Smooth muscle cell of the brain vasculature (primary cell): ENCODE measurements around the gene GDF15.
"Not testable (repeated sequence)": the region's sequence is repeated elsewhere in the genome, so short reads cannot be mapped to it uniquely, and the experiment has no call there.

Experiments
- DNase-seq: peaks from one replicate; pipeline ENCODE4 v3.0.0-alpha.2; 2012; ENCODE audit warnings: low read depth, low spot score

Gene GDF15

DNA sequence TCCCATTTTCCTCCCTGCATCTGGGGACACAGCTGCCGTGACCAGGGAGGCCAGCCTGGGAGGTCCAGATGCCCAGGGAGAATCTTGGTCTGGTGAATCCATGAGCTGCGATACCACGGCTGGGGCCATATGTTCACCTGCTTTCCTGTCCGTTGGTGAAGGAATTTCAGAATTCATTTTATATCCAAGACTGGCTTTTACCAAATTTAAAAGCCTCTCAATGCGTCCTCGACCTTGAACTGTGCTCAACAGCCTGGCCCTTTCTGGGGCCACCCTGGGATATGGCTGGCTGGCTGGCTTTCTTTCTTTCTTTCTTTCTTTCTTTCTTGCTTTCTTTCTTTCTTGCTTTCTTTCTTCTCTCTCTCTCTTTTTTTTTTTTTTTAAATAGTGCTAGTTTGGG lies 22.2 kb upstream of the GDF15 start:
- no peak for DNase-seq

DNA sequence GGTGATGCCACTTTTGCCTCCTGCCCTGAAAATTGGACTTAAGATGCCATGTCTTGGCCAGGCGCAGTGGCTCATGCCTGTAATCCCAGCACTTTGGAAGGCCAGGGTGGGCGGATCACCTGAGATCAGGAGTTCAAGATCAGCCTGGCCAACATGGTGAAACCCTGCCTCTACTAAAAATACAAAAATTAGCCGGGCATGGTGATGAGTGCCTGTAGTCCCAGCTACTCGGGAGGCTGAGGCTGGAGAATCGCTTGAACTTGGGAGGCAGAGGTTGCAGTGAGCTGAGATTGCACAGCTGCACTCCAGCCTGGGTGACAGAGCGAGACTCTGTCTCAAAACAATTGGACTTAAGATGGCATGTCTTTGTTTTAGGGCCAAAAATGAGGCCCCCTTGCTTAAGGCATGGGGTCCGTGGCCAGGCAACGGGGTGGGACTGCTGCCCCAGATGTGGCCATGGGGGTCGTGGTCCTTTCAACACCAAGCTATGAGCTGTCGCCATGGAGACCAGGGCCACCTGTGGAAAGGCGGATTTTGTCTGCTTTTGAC lies 21.6 kb upstream of the GDF15 start:
- DNase-seq = not testable (repeated sequence)

DNA sequence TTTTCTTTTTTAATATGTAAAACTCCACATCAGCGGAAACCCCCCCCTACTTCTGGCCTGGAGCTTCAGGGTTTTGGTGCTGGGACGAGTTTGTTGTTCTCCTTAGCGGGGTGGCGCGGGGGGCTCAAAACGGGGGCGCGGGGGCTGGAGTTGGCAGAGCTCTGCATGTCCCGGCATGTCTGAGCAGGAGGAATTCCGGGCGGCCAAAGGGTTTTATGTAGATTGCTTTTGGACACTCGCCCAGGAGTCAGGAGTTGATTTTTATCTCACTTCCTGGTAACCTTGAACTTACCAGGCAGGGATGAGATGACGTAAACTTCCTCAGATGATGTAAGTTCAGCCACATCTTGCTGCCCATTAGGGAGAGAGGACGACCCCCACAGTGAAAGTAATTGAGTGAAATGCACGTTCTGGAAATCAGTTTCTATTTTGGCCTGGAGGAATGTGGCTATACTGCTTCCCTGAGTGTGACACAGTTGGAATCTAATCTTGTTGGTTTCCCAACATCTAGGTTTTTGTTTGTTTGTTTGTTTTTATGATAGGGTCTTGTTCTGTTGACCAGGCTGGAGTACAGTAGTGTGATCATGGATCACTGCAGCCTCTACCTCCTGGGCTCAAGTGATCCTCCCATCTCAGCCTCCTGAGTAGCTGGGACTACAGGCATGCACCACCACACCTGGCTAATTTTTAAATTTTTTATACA lies 21.0 kb upstream of the GDF15 start:
- peak; percentile 98 for DNase-seq

DNA sequence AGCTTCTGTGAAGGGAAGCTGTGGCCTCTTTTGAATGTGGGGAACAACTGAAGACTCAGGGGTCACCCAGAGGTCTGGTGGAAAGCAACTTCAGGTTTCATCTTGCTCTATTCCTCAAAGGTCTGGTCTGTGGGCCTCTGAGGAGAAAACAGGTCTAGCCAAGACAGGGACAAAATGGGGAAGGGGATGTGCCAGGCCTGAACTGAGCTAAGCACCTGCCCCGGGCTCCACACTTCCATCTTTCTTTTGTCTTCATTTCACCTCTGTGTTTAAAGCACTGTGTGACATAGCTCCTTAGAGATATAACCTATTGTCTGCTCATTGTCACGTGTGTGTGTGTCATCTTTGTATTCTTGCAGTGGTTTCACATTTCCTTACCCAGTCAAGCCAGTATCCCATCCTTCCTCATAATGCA lies 19.9 kb upstream of the GDF15 start:
- no peak for DNase-seq

DNA sequence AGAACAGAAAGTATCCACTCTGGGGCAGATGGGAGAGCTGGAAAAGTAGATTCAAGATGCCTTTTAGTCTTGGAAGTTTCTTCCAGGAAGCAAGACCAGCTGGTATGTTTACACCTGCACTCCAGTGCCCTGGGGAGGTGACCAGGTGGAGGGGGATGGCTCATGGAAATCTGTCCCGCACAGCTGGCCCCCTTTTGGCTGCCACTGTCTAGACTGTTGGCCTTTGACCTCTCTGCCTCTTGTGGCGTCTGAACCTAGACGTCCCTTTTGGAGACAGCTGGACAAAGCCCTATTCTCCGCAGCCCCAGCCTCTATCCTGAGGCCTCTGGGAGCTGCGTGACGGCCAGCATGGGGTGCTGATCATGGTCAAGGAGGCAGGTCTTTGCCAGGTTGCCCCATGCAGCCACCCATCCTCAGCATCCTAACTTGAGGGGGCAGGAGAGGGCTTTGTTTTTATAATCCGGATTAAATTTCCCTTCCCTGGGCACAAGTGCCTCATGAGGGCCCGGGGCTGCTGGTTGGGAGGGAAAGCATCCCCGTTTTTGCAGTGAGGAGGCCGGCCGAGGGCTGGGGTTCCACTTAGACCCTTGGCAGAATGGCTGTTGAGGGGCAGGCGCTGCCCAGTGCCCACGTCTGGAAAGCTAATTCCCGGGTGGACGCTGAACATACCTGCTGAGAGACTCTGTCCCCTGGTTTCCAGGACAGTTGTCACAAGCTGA lies 17.3 kb upstream of the GDF15 start:
- DNase-seq = no peak

DNA sequence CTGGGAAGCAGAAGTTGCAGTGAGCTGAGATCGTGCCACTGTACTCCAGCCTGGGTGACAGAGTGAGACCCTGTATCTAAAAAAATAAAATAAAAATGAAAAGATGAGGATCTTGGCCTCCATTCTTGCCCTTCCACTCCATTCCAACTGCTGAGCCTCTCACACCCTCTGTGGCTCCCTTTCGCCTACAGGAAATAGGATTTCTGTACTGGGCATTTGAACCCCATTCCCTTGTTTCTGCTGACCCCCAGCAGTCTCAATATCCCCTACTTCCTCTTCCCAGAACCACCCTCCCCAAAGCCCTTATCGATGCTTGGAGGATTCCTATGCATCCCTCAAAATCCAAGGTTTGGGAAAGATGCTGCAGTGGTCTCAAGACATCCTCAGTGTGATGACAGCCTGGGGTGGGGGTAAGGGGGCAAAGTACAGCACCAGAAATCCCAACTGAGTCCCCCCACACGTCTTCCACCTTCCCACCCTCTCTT lies 12.5 kb upstream of the GDF15 start:
- DNase-seq = no peak

DNA sequence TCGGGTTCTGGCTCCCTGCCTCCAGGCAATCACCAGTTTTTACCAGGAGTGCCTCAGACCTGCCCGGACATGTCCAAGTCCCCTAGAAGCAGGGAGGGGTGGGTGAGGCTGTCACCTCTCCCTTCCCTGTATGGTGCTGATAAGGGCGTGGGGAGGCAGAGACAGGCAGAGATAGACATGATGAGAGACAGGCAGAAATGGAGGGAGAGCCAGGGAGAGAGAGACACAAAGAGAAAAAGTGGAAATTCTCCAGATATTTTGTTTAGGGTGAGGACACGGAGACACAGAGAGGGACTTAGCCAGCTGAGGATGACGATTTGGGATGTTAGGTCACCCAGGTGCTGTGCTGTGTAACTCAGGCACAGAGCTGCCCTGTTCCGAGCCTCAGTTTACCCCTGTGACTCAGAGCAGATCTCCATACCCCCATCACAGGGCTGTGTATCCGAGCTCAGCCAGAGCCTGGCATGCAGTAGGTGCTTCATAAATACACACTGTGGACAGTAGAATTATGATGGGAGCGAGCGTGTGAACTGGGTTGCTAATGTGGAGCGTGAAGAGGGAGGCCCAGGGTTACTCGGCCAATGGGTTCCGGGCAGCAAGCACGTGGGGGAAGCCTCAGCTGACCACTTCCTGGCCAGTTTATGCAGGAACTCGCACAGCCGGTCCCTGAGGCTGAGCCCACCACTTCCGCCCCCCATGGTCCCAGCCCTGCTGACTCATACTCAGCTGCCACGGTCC lies 11.9 kb upstream of the GDF15 start:
- DNase-seq = peak; percentile 93

DNA sequence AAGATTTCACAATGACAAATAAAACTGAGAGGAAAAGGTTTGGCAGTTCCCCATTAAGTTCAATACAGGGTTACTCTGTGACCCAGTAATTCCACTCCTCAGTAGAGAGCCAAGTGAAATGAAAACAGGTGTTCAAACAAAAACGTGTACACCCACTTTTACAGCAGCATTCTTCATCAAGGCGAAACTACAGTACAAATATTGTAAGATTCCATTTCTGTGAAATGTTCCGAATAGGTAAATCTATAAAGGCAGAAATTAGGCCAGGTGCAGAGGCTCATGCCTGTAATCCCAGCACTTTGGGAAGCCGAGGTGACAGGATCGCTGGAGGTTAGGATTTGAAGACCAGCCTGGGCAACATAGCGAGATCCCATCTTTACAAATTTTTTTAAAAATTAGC lies 8.9 kb upstream of the GDF15 start:
- no peak for DNase-seq

DNA sequence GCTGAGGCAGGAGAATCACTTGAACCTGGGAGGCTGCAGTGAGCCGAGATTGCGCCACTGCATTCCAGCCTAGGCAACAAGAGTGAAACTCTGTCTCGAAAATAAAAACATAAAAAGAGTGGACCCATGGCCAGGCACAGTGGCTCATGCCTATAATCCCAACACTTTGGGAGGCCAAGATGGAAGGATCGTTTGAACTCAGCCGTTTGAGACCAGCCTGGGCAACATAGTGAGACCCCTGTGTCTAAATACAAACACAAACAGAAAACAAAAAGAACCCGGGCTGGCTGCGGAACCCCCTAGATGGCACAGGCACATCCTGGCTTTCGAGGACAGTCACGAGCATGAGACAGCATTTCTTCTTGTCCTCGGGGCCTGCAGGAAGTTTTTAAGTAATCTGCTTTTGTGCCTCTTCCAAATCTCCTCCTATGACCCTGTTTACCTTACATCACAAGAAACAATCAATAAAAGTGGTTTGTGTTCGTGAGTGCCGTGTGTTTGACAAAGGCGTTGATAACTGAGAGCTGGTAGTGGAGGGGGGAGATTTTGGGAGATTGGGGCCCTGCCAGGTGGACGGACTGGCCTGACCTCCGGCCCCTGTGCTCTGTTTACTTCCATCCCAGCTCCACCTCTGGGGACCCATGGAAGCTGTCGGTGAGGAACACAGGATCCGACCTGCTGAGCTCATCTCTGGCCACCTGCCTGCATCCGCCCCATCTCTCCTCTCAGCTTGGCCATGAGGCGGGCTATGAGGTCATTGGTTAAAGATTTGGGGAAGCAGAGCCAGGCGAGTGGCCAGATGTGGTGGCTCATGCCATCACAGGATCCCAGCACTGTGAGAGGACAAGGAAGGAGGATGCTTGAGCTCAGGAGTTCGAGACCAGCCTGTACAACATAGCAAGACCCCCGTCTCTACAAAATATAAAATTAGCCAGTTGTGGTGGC lies 5.9 kb upstream of the GDF15 start:
- no peak for DNase-seq

DNA sequence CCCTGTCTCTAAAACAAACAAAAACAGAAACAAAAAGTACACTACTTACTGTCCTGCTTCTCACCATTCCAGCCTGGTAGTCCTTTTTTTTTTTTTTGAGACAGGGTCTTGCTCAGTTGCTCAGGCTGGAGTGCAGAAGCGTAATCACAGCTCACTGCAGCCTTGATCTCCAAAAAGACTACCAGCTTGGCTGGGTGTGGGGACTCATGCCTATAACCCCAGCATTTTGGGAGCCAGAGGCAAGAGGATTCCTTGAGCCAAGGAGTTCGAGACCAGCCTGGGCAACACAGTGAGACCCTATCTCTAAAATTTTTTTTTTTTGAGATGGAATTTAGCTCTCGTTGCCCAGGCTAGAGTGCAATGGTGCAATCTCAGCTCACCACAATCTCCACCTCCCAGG lies 5.1 kb upstream of the GDF15 start:
- DNase-seq = no peak

DNA sequence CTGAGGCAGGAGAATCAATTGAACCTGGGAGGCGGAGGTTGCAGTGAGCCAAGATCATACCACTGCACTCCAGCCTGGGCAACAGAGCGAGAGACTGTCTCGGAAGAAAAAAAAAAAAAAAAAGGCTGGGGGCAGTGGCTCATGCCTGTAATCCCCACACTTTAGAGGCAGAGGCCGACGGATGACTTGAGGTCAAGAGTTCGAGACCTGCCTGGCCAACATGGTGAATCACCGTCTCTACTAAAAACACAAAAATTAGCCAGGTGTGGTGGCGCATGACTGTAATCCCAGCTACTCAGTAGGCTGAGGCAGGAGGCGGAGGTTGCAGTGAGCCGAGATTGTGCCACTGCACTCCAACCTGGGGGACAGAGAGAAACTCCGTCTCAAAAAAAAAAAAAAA lies 2.3 kb upstream of the GDF15 start:
- not testable (repeated sequence) for DNase-seq

DNA sequence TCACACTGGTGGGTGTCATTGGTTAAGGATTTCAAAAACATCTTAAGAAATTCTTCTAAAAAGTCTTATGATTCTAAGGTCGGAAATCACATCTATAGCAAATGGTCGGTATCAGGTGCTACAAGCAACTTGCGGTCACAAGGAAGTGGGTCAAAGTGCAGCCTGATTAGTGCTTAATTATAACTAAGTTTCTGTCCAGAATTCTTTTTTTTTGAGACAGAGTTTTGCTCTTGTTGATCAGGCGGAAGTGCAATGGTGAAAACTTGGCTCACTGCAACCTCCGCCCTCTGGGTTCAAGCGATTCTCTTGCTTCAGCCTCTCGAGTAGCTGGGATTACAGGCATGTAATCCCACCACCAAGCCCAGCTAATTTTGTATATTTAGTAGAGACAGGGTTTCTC lies 1.2 kb upstream of the GDF15 start:
- no peak for DNase-seq

DNA sequence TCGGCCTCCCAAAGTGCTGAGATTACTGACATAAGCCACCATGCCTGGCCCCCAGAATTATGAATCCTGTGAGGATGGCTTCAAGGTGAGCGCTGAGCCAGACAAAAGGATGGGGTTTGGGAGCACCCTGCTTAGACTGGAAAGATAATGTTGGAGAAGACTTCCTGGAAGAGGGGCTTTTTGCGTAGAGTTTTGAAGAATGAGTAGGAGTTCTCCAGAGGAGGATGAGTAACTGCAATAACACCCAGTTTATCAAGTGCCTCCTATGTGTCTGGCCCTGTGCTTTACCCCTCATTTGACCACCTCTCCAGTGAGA lies 641 bp upstream of the GDF15 start:
- no peak for DNase-seq

DNA sequence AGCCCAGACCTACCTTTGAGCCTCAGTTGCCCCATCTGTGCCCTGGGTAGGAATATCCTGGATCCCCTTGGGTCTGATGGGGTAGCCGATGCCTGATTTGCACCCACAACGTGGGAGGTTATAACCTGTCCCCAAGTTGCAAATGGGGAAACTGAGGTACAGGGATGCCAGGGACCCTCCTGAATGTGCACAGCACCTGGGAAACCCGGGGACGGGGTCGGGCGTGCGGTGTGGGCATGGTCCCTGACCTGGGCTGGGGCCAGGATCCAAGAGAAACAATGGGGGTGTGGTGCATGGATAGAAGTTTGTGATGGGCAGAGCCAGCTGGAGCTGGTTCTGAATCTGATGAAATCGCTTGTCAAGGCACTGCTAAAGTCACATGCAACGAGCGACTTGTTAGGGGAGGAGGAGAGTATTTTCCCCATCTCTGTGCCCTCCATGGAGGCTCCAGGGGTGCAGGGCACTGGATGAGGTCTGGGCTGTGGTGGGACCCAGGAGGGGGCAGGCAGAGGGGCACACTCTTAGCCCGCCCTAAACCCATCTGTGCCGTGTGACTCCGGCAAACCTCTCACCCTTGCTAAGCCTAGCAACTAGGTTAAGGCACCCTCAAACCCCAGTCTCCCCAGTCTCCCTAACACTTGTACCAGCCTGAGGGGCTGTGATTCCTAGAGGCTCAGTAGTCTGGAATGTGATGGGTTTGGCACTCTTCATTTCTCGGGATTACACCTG lies 749 bp downstream of the GDF15 start:
- DNase-seq = no peak

DNA sequence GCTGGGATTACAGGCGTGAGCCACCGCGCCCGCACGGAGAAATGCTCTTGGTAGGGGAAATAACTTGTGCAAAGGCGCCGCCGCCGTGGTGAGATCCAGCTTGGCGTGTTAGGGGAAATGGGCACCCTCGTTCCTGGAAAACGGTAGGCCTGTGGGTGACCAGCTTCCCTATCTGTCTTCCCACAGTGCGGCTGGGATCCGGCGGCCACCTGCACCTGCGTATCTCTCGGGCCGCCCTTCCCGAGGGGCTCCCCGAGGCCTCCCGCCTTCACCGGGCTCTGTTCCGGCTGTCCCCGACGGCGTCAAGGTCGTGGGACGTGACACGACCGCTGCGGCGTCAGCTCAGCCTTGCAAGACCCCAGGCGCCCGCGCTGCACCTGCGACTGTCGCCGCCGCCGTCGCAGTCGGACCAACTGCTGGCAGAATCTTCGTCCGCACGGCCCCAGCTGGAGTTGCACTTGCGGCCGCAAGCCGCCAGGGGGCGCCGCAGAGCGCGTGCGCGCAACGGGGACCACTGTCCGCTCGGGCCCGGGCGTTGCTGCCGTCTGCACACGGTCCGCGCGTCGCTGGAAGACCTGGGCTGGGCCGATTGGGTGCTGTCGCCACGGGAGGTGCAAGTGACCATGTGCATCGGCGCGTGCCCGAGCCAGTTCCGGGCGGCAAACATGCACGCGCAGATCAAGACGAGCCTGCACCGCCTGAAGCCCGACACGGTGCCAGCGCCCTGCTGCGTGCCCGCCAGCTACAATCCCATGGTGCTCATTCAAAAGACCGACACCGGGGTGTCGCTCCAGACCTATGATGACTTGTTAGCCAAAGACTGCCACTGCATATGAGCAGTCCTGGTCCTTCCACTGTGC lies 2.4 kb downstream of the GDF15 start:
- no peak for DNase-seq

DNA sequence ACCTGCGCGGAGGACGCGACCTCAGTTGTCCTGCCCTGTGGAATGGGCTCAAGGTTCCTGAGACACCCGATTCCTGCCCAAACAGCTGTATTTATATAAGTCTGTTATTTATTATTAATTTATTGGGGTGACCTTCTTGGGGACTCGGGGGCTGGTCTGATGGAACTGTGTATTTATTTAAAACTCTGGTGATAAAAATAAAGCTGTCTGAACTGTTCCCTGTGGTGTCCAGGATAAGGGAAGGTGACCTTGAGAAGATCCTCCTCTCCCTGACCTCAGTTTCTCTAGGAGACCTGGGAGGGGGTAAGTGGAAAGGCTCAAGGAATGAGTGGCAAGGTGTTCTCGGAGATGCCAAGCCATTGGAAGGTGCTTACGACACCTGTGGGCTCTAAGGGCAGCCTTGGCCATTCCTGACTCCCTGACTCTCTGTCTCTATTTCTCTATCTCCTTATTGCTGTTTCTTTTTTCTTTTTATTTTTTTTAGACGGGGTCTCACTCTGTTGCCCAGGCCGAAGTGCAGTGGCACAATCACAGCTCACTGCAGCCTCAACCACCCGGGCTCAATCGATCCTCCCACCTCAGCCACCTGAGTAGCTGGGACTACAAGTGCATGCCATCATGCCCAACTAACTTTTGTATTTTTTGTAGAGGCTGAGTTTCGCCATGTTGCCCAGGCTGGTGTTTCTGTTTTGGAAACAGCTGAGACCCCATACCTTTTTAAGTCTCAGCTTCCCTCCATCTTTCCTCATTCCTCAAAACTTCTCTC lies 3.2 kb downstream of the GDF15 start:
- no peak for DNase-seq

DNA sequence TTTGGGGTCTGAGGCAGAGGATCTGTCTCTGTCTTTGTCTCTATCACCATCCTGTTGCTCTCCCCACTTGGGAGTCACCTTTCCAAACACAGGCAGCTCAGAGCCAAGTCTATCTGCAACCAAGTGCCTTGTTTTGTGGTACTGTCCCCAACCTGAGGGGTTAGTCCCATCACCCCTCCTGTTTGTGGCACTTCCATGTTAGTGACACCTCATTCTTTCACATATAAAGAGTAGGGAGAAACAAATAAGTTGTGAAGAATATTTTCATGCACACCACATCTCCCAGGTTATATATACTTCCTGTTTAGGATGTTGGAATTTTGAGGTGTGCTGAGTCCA lies 3.7 kb downstream of the GDF15 start:
- DNase-seq = no peak

DNA sequence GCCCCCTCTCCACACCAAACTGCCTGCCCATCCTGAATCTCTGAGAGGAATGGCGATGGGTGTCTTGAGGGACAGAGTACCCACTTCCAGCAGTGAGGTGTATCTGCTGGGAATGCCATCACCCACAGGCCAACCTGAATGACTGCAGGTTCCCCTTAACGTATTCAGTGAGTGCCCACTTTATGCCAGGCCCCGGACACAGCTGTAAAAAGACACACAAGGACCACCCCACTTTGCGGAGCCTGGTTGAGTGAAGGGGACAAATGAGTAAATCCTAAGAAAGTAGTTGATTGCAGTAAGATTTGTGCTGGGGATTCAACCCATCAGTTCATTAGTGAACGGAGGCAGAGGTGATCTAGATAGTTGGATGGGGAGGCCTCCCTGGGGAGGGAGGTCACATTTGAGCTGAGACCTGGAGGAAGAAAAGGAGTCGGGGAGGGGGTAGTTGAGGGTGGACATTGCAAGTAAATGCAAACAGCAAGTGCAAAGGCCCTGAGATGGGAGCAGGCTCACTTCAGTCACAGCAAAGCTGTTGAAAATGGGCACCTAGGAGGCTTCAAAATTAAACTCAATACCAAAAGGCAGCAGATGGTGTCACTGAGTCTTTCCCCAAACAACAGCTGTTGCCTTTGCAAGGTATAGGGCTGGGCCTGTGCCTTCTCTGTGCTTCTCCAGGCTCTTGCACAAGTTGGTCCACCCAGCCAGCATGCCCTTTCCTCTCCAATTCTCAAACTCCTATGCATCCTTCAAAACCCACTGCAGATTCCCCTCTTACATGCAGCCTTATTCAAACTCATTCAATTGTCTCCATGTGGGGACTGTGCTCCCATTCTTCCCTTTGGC lies 4.3 kb downstream of the GDF15 start:
- DNase-seq = no peak
